Measurements from ENCODE around the gene SYT3. TPM values are rescaled to one million over a fixed set of nuclear protein-coding genes. Genes with fewer than 3 reads are reported as not detected.
"Not testable (repeated sequence)": the region's sequence is repeated elsewhere in the genome, so short reads cannot be mapped to it uniquely, and the experiment has no call there.

The SYT3 gene
- total RNA-seq, 1 donor from 2014 or later, result 0.10 TPM

DNA sequence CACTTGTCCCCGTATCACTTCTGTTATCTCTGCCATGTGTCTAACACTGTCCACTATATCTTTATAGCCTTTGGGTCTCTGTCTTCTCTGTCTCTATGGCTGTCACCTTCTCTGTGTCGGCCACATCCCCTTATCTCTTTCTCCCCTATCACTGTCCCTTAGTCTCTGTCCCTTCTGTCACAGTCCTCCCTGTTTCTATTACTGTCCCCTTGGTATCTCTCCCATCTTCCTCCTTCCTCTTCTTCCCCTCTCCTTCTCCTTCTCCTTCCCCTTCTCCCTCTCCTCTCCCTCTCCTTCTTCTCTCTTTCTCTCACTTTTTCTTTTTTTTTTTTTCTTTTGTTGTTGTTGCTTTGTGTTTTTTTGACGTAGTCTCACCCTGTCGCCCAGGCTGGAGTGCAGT lies 36.7 kb downstream of the SYT3 start:
- no peak for DNase-seq

DNA sequence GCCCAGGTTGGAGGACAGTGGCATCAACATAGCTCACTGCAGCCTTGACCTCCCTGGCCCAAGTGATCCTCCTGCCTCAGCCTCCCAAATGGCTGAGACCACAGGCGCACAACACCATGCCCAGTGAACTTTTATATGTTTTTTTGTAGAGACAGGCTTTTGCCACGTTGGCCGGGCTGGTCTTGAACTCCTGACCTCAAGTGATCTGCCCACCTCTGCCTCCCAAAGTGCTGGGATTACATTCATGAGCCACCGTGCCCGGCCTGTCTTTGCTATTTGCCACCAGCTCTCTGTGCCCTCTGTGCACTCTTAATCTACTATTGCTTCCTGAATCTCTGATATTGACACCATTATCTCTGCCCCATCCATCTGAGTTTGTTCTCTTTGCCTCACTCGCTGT lies 37.2 kb downstream of the SYT3 start:
- DNase-seq, result no peak

DNA sequence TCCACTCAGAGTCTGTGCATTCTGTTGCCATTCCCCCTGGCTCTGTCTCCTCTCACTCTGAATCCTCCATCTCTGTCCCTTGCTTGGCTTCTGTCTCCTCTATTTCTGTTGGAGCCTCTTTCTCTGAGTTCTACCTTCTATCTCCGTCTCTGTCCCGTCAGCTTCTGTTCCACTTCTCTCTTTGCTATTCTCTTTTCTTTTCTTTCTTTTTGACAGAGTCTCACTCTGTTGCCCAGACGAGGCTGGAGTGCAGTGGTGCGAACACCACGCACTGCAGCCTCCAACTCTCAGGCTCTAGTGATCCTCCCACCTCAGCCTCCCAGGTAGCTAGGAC lies 37.6 kb downstream of the SYT3 start:
- no peak for DNase-seq

DNA sequence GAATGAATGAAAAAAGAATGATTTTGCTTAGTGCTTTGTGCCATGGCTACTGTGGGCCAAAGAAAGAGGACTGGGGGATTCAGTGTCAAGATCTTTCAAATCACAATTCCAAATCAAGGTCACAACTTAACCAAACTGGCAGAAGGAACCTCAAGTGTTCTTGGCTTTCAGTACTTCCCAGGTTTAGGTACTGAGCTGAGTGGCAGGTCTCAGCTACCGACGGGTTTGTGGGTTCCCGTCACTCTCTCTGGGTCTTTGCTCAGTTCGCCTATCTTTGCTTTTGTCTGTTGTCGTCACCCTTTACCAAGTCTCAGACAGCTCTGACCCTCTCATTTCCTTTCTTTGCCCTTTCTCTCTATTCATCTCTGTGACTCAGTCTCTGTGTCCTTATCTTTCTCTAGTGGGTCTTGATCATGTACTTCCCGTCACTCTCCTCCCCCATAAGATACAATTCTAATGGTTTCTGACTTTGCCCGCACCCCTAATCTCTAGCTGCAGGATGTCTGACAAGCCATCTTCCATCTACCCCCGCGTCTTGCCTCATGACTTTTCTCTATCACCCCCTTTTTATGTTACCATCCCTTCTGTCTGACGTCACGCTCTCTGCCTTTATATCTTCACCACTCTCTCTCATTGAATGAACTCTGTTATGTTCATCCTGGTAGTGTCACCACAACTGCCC lies 38.1 kb downstream of the SYT3 start:
- no peak for DNase-seq

DNA sequence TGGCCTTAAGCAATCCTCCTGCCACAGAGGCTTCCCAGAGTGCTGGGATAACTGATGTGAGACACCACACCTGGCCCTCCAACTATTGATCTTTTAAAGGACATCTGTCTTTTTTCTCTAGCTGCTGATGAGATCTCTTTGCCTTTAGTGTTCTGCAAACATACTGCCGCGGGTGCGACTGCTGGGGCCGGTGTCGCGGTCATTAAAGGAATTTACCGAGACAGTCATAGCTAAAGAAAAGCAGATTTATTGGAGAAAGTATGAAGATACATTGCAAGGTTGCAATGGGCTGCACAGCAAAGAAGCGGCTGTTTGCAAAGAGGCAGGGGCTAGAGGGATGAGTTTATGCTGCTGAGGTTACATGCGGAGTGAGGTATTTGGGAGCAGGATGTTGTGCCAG lies 40.3 kb downstream of the SYT3 start:
- DNase-seq, result no peak

DNA sequence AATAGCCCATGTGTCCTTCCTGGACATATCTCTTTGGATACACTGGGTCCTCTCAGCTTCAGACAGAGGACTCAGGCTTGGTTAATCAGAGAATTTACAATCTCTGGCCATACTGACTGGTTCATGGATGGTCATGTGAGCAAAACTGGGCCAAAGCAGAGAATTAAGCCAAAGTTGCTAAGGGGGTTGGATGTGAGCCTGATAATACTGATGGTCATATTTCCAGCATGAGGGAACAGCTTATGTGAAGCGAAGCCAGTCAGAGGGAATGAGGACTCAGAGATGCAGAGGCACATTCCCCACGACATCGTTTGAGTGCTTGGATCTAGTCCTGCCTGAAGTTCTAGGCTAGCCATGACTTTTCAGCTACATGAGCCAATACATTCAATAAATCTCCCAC lies 49.5 kb downstream of the SYT3 start:
- no peak for DNase-seq

DNA sequence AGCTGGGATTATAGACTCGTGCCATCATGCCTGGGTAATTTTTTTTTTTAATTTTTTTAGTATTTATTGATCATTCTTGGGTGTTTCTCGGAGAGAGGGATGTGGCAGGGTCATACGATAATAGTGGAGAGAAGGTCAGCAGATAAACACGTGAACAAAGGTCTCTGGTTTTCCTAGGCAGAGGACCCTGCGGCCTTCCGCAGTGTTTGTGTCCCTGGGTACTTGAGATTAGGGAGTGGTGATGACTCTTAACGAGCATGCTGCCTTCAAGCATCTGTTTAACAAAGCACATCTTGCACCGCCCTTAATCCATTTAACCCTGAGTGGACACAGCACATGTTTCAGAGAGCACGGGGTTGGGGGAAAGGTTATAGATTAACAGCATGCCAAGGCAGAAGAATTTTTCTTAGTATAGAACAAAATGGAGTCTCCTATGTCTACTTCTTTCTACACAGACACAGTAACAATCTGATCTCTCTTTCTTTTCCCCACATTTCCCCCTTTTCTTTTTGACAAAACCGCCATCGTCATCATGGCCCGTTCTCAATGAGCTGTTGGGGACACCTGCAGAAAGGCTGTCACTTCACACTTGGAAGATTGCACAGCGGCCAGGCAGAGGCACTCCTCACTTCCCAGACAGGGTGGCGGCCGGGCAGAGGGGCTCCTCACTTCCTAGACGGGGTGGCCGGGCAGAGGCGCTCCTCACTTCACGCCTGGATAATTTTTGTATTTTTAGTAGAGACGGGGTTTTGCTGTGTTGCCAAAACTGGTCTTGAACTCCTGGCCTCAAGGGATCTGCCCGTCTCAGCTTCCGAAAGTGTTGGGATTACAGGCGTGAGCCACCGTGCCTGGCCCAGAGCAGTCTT lies 57.7 kb downstream of the SYT3 start:
- DNase-seq, result not testable (repeated sequence)

DNA sequence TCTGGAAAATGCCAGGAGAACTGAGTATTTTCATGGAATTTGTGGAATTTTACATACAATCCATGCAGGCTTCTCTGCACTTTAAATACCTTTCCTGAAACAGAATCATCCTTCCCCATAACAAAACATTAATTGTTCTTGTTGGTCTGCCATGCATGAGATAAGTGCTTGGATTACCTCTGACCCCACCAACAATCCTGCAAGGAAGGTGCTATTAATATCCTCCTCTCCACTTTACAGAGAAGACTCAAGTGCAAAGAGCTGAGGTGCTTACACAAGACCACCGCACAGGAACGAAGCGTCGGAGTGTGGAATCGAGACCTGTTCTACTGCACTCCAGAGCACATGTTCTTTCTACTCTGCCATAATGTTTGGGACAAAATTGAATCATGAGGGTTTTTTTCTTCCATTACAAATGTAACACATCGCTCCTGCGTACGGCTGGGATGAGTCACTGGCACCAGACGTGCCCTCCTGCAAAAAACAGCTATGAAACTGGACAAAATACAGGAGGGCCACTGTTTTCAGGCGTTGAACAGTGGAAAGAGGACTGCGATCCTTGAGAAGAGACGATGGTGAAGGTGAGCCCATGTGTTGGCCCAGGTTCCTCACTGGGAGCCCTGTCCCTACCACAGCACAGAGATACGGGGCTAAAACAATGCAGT lies 58.6 kb downstream of the SYT3 start:
- no peak for DNase-seq

DNA sequence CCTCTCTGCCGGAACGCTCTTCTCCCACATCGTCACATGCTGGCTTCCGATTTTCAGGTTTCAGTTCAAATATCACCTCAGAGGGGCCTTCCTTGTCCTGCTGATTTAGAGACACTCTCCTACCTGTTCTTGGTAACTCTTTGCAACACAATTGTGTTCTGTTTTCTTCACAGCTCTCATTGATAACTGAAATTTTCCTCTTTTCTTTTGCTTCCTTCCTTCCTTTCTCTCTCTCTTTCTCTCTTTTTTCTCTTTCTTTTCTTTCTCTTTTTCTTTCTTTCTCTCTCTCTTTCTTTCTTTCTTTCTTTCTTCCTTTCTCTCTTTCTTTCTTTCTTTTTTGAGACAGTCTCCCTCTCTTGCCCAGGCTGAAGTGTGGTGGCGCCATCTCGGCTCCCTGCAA lies 59.4 kb downstream of the SYT3 start:
- DNase-seq, result no peak

DNA sequence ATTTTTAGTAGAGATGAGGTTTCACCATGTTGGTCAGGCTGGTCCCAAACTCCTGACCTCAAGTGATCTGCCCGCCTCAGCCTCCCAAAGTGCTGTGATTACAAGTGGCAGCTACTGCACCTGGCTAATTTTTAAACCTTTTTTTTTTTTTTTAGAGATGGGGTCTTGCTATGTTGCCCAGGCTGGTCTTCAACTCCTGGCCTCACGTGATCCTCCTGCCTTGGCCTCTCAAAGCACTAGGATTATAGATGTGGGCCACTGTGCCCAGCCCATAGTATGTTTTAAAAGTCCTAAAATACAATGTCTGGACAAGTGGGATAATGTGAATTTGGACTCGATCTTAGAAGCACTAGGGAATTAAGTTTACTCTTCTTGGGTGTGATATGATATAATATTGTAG lies 62.9 kb downstream of the SYT3 start:
- DNase-seq, result not testable (repeated sequence)

DNA sequence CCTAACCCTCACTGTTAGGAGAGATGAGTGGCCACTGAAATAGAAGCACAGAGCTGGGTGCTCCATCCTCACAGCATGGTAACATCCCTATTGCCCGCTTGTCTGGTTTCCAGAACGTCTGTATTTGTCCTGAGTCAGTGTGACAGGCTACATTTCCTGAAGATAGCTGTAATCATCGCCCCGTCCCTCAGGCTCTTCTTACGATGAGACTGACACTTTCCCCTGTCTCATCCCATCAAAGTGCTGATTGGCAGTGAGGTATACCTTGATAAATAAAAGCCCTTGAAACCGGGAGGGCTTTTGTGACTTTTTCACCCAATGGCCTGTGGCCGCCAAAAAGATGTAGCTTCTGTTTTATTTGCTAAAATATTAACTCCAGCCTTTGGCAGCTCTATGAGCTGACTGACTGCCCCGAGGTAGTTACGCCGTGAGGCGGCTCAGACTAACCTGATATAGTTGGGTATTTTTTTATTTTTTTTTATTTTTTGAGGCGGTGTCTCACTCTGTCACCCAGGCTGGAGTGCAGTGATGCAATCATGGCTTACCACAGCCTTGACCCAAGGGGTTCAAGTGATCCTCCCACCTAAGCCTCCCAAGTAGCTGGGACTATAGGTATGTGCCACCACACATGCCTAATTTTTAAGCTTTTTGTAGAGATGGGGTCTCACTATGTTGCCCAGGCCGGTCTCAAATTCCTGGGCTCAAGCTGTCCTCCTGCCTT lies 65.8 kb downstream of the SYT3 start:
- no peak for DNase-seq

Other genes with a start within 250 kb of the SYT3 start
- 0.30 TPM for gene SPIB, start 220.9 kb downstream of the SYT3 start, total RNA-seq
- 9.3 TPM for gene MYBPC2, start 207.0 kb downstream of the SYT3 start, total RNA-seq
- 27.5 TPM for gene EMC10, start 163.4 kb downstream of the SYT3 start, total RNA-seq
- 0.69 TPM for gene GARIN5A, start 163.0 kb downstream of the SYT3 start, total RNA-seq
- 8.1 TPM for gene JOSD2, start 128.7 kb downstream of the SYT3 start, total RNA-seq
- not detected for gene ASPDH, start 126.0 kb downstream of the SYT3 start, total RNA-seq
- 5.1 TPM for gene LRRC4B, start 71.4 kb downstream of the SYT3 start, total RNA-seq
- not detected for gene C19orf81, start 9.6 kb upstream of the SYT3 start, total RNA-seq
- 2.9 TPM for gene SHANK1, start 79.9 kb upstream of the SYT3 start, total RNA-seq
- 27.2 TPM for gene CLEC11A, start 83.5 kb upstream of the SYT3 start, total RNA-seq
- not detected for gene GPR32, start 130.6 kb upstream of the SYT3 start, total RNA-seq
- gene ACP4, start 150.5 kb upstream of the SYT3 start, total RNA-seq, result not detected
- gene KLK1, start 183.9 kb upstream of the SYT3 start, total RNA-seq, result 7.9 TPM
- not detected for gene KLK15, start 193.7 kb upstream of the SYT3 start, total RNA-seq
- not detected for gene KLK3, start 215.0 kb upstream of the SYT3 start, total RNA-seq
- gene KLK2, start 233.6 kb upstream of the SYT3 start, total RNA-seq, result not detected

All from skin of body (tissue), 2 donors.